GM19193 (cell line): ENCODE measurements around the gene YIF1B.

ENCODE experiments used
- POLR2A ChIP-seq: IDR thresholded peaks from 4 replicates; pipeline ENCODE4 v1.6.1; 2011; ENCODE audit not compliant: insufficient read depth, insufficient read length; ENCODE audit errors: extremely low read depth

YIF1B gene

DNA sequence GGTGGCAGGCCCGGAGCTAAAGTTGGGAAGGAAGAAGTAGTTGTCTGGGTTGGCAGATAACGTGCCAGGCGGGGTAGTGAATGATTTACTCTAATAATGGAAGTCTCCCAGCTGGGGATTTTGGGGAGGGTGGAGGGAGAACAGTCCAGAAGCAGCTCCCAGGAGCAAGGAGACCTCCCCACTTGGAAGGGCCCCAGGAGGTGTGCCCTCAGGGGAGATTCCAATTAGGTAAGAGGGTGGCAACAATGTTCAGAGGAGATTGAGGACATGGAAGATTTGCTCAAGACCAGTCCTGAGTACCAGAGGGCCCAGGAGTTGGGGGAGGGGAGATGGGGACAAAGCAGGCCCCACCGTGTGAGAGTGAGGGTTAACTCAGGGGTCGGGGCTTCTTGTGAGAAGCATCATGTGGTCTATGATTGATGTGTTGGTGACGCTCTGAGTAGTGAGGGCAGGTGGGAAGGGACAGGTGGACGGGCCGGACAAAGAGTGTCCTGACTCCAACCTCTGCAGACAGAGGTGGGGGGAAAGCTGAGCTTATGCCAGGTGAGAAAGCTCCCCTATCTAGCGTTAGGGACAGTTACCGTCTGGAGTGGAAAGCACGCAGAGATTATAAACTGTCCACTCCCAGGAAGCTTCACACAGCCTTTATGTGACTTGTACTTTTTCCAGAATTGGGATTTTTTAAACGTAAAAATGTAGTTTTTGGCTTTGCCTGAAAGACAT, 47.8 kb downstream of the YIF1B start:
- no peak for TF ChIP-seq POLR2A

DNA sequence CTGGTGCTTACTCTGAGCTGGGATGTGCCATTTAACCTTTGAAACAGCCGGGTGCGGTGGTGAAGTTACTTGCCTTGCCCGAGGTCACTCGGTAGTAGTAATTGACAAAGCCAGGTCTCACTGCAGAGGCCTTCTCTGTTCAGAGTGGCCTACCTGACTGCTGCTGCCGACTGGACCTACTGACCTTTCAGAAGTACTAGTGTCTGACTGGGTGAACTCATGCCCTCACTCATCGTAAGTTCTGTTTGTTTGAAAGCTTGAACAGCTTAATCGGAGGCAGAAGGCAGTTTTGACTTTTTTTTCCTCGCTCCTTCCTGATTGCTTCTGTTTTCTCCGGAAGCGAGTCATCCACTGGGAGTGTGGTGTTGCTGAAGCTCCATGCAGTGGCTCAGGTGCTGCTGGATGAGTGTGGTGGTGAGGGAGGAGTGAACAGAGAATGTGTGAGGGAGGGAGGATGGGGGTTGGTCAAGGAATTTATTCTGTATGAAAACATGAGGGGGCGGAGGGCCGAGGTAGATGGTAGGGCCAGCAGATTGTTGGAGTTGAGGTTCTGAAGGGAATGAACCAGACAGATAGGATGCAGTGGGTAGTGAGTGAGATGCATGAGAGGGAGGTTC, 48.7 kb downstream of the YIF1B start:
- TF ChIP-seq POLR2A = no peak

DNA sequence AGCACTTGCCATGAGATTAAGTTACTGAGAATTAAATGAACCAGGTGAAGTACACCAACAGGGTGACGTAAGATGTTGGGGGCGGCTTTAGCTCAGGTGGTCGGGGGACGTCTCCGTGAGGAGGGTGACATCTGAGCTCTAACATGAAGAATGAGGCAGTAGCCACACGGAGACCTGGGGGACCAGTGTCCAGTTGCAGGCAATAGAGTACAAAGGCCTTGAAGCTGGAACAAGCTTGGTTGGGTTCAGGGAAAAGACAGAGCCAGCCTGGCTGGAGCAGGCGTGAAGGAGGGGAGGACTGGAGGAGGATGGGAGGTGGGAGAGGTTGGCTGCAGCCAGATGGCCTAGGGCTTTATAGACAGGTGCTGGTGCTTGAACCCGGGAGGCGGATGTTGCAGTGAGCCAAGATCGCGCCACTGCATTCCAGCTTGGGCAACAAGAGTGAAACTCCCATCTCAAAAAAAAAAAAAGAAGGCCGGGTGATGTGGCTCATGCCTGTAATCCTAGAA, 49.8 kb downstream of the YIF1B start:
- no peak for TF ChIP-seq POLR2A

DNA sequence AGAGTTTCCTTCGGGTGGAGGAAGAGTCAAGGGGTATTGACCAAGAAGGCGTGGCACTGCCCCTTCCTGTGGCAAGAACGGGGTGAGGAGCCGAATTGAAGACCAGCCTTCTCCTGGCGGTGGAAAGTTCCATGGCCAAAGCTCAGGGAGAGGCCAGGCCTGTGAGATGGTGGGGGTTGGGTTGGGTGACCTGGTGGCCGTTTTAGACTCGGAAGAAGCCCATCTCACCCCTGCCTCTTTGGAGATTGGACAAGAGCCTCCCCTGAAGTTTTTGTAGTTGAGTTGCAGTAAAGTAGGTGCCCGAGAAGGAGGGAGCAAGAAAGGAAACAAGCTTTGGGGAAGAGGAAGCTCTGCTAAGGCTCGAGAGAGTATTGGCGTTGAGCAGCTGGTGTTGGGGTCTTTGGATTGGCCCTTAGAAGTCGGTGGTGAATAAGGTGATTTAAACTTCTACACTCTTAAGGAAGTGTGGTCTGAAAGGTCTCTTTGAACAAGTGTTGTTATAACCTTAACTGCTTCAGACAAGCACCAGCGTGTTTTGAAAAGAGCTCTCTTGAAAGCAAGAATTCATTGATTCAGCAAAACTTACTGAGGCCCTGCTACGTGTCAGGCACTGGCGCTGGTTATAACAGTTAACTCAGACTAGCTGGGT, 50.4 kb downstream of the YIF1B start:
- TF ChIP-seq POLR2A = no peak

DNA sequence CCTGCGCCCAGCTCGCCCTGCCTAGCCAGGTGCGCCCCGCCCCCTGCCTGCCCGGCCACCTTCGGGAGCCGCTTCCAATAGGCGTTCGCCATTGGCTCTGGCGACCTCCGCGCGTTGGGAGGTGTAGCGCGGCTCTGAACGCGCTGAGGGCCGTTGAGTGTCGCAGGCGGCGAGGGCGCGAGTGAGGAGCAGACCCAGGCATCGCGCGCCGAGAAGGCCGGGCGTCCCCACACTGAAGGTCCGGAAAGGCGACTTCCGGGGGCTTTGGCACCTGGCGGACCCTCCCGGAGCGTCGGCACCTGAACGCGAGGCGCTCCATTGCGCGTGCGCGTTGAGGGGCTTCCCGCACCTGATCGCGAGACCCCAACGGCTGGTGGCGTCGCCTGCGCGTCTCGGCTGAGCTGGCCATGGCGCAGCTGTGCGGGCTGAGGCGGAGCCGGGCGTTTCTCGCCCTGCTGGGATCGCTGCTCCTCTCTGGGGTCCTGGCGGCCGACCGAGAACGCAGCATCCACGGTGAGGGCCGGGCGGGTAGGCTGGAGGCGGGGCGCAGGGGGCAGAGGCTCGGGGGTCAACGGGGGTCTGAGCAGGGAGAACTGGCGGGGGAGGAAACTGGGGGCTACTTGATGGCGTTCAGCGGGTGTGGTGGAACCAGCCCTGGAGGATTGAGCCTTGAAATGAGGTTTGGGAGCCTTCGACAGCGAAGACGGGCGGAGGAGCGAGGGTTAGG, 51.1 kb downstream of the YIF1B start, which contains the start of gene SPINT2:
TSS of gene SPINT2 (plus strand) at position 88 of the 727 bp plus-strand sequence. CDS start at position 408, 320 bp downstream.
- TF ChIP-seq POLR2A = peak; percentile 46

DNA sequence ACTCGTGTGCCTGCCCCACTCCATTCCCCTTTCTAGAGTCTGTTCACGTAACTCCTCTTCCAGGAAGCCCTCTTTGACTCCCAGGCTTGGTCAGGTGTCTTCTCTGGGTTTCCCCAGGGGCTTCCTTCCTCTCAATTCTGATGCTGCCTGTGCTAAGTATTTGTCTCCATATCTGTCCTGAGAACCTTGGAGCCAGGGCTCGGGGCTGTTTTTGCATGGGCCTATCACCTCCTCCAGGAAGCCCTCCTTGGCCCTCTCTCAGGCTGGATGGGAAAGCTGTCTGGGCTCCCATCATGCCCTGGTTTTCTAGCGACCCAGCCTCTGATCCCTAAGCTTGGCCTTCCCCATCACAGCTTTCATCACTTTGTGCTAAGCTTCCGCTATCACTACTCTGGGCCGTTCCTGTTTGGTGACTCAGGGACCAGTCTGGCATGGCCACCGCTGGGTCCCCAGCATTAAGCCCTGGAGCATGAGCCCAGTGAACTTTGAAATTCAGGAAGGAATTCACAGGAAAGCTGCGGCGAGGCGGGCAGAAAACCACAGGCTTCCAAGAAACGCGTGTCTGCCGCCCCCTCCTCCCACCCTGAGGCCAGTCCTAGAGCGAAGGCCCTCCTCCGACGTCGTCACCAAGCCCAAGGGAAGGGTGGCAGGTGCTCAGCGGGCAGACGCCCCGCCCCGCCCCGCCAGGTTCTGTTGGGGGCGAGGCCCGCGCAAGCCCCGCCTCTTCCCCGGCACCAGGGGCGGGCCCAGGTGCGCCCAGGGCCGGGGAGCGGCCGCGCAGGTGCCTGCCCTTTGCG, 51.9 kb downstream of the YIF1B start:
- TF ChIP-seq POLR2A = no peak

DNA sequence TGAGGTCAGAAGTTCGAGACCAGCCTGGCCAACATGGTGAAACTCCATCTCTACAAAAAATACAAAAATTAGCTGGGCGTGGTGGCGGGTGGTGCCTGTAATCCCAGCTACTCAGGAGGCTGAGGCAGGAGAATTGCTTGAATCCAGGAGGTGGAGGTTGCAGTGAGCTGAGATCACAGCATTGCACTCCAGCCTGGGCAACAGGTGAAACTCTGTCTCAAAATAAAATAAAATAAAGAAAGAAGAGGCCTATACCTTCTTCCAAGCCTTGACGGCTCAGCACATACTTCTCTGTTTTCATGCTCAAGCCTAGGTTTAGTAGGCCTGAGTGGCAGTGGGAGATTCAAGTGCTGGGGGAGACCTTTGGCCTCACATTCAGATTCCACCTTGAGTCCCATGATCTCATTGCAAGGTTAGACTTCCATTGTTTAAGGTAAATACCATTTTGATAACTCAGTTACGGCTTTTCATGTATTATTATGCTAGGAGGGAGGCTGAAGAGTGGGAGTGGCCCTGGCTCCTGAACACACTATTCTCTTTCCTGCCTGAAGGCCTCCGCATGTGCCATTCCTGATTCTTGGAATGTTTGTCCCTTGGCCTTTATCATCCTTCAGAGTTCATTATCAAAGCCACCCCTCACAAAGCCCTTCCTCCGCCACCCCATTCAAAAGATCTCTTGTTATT, 53.0 kb downstream of the YIF1B start:
- no peak for TF ChIP-seq POLR2A

DNA sequence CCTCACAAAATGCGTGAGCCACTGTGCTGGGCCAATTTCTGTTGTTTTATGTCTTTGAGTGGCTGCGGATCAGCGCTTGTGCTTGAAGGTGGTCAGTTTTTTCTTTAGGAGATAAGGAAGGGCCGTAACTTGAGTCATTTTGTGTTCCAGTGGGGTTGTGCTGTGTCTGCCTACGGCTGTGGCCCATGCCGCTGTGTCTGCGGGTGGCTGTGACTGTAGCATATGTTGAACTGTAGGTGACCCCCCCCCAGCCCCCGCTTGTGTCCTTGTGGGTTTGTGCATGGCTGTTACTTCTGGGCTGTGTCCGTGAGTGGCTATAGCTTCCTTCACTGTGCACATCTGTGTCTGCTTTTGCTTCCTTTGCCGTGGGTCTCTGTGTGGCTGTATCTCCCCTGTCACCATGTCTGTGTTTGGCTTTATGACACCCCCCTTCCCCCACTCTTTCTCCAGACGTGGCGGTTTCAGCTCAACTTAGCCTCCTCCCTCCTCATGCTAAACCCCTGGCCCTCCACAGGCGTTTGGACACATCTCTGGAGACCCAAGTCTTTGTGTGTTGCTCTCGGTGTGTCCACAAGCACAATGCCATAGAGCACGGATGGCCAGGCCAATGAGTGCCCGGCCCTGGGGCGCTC, 60.2 kb downstream of the YIF1B start:
- TF ChIP-seq POLR2A = no peak

DNA sequence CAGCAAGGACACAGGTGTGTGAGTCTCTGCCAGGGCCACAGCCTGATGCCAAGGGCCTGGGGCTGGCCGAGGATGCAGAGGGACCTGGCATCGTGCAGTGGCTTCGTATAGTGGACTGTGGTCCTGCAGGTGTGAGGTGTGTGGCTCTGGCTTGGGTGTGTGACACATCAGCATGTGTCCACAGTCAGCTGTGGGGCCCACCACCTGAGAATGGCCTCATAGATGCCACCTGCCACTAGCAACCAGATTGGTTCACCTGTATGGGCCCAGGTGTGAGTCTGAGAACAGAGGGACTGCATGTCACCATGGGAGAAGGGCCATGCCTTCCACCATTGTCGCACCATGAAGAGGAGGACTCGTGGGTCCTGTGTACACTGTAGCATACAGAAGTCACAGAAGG, 62.0 kb downstream of the YIF1B start:
- no peak for TF ChIP-seq POLR2A
